NCI-H524 (cell line): ENCODE measurements around the gene ABHD12B.
A peak's percentile ranks its signal among the peaks of the same experiment; 100 is the strongest.
"Not testable (repeated sequence)": the region's sequence is repeated elsewhere in the genome, so short reads cannot be mapped to it uniquely, and the experiment has no call there.

Source experiments
- DNase-seq, 2 experiments: peaks; one replicate each; lab custom pipeline; 2025; lab: John Stamatoyannopoulos, UW

Gene ABHD12B

GRCh38 chr14:50936016-50936340, 64.1 kb downstream of the ABHD12B start:
- no peak for DNase-seq

GRCh38 chr14:50936882-50937281, 65.0 kb downstream of the ABHD12B start:
- no peak for DNase-seq

GRCh38 chr14:50937325-50937724, 65.5 kb downstream of the ABHD12B start:
- DNase-seq, result no peak

- DNase-seq, result no peak
These were observed 65.9 kb downstream of the ABHD12B start for GRCh38 chr14:50937800-50938199.

- DNase-seq, result no peak
These were observed 69.3 kb downstream of the ABHD12B start for GRCh38 chr14:50941151-50941550.

- DNase-seq, result not testable (repeated sequence)
These were observed 69.8 kb downstream of the ABHD12B start for GRCh38 chr14:50941638-50942037.

- DNase-seq, result no peak
These were observed 71.5 kb downstream of the ABHD12B start for GRCh38 chr14:50943261-50943942.

GRCh38 chr14:50943943-50944646, 72.2 kb downstream of the ABHD12B start, which contains the start of gene PYGL:
PYGL (minus strand) TSS chr14:50944483; CDS start chr14:50944403, 80 bp downstream.
- peak; percentile 21 to 66 for DNase-seq

- peak; percentile 51 to 77 for DNase-seq
These were observed 73.0 kb downstream of the ABHD12B start for GRCh38 chr14:50944647-50945413.

GRCh38 chr14:50946234-50946935, 74.5 kb downstream of the ABHD12B start:
- DNase-seq, result no peak

GRCh38 chr14:50947446-50947845, 75.6 kb downstream of the ABHD12B start:
- DNase-seq, result no peak

GRCh38 chr14:50948205-50948604, 76.4 kb downstream of the ABHD12B start:
- DNase-seq, result no peak

GRCh38 chr14:50951032-50951431, 79.2 kb downstream of the ABHD12B start:
- no peak for DNase-seq

- DNase-seq, result no peak
These were observed 81.6 kb downstream of the ABHD12B start for GRCh38 chr14:50953502-50953901.
